ENCODE measurements around the gene NTPCR. TPM values are rescaled to one million over a fixed set of nuclear protein-coding genes. Genes with fewer than 3 reads are reported as not detected.
"Not testable (repeated sequence)": the region's sequence is repeated elsewhere in the genome, so short reads cannot be mapped to it uniquely, and the experiment has no call there.

The NTPCR gene
- polyA plus RNA-seq, 4 donors = 47.5 to 77.7 (median 64.6) TPM

DNA sequence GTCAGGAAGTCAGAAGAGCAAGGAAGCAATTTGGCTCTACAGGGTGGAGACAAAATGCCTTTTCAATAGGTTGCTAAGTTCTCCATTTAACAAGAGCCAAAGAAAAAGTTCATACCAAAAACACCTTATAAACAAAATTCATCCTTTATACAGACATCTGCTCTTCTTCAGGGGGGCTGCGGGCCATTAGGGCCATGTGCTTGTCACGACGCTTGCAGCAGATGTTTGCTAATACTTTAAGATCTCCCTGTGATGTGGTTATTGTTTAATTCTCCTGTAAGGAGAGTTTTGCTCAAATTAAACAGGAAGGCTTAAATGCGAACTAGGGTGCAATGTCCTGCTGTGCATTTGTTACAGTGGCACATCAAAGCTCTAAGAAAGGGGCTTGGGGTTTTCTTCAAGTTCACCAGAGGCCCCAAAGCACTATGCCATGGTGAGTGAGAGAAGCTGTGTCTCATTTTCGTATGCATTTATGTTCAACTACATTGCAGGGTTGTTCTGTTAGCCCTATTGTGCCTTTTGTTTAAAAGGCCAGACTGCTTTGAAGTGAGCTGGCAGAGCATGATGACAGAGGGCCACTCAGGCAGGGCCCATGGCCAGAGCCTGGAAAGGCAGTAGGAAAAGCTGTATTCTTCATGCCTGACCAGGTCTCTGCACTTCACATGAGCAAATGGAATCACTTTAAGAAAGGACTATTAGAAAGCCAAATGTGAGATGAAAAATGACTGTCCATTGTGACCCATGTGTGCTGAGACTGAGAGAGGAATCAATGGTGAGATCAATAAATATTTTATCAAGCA, 24.8 kb upstream of the NTPCR start:
- DNase-seq (ENCODE audit: low read depth in 4 of 4, low spot score in 3 of 4) = no peak

DNA sequence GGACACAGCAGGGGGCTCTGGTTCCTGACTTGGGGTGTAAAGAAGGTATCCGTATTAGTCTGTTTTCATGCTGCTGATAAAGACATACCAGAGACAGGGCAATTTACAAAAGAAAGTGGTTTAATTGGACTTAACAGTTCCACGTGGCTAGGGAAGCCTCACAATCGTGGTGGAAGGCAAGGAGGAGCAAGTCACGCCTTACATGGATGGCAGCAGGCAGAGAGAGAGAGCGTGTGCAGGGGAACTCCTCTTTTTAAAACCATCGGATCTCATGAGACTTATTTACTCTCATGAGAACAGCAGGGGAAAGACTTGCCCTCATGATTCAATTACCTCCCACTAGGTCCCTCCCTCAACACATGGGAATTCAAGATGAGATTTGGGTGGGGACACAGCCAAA, 23.2 kb upstream of the NTPCR start:
- DNase-seq (ENCODE audit: low read depth in 4 of 4, low spot score in 3 of 4) = not testable (repeated sequence)

DNA sequence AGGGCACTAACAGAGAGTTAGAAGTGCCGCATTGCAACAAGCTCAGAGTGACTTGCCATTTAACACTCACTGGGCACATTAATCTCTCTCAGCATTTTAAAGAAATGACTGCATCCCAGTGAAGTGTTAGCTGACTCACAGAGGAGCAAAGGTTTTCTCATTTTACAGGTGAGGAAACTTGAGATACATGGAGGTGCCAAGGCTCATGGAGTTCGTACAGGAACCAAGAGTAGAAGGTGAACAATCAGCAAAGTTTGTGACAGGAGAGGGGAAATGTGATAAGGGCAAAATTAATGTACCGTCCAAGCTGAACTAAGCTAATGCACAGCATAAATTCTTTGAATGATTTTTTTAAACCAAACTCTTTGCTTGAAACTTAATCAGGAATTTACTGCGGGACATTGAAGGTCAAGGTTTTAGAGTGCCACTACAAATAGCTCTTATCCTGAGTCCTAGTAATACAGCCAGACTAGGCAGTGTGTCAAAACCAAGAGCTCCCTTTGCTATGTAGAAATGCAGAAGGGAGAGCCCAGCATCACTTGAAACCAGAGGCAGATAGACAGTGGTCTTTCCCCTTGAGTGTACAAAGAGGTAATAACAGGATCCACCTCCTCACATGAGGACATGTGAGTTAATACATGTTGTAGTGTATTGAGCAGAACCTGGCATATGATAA, 22.4 kb upstream of the NTPCR start:
- DNase-seq (ENCODE audit: low read depth in 4 of 4, low spot score in 3 of 4) = peak in 2 of 4 donors; percentile 46 to 56

DNA sequence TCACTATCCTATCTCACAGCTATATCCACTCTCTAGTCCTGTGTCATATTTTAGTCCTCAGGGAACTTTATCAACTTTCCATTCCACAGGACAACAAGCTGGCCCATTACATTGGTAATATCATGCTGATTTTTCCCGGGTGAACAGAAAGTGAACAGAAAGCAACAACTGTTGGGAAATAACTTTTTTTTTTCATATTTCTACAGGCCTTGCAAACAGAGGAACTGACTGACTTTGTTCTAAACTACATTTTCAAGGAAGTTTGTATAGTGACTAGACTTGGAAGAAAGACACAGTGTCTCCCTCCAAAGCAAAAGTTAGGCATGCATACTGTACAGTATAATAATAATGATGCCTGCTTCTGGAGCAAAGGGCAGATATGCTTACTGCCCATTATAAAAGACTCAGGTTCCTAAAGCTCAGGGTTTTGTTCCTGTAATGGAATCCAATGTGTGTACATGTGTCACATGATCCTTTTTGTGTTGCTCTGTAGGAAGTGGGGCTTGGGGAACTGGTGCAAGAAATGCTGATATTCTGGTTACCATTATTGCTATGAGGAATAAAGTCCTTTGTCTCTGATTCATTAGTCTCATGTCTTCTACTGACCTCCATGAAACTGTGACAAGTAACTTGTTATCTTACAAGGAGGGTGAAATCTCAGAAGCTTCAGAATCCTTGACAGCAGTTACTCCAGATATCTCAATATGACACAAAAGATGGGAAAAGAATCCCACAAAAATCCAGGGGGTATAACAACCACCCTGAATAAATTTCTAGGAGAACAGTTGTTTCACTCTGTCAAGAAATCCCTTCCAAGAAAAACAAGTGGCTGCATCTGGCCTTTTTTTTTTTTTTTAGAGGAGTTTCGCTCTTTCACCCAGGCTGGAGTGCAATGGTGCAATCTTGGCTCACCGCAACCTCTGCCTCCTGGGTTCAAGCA, 17.7 kb upstream of the NTPCR start:
- no peak for DNase-seq (ENCODE audit: low read depth in 4 of 4, low spot score in 3 of 4)

DNA sequence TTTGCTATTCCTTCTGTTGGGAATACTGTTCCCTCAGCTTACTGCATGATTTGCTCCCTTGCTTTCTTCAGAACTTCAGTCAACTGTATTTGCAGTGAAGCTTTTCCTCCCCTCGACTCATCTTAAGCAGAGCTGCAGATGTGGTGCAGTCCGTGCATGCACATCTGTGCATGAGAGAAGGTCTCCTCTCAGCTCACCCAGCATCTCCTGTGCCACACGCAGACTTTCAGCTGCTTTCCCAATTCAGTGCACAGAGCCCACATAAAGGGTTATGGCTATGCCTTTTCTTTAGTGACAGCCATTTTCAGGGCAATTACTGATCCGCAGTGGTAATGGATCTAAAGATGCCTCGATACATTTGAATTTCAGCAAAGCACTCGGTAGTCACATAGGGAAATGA, 13.5 kb upstream of the NTPCR start:
- DNase-seq (ENCODE audit: low read depth in 4 of 4, low spot score in 3 of 4) = no peak

DNA sequence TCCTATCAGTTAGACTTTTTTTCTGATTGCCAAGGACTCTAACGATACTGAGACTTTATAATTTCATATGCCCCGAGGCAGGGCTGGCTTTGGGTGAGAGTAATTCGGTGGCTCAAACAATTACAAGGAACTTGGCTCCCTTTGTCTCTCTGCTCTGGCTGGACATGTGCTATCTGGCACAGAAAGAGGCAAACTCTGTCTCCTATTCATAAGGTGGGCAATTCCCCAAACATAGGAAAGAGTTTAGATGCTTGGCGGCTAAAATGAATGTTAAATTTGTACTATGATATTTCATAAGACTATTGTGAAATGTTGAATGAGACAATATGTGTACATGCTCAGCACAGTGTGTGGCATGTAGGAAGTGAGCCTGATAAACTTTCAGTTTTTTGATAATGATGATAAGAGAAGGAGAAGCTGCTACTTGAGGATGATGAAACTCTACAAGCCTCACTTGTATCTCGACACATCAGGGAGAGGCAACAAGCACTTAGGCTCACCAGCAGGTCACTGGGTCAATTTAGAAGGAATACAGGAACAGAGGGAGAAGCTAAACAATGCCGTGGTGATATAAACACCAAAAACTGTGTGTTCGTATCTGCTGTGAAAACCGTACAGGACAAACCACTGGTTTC, 12.6 kb upstream of the NTPCR start:
- no peak for DNase-seq (ENCODE audit: low read depth in 4 of 4, low spot score in 3 of 4)

DNA sequence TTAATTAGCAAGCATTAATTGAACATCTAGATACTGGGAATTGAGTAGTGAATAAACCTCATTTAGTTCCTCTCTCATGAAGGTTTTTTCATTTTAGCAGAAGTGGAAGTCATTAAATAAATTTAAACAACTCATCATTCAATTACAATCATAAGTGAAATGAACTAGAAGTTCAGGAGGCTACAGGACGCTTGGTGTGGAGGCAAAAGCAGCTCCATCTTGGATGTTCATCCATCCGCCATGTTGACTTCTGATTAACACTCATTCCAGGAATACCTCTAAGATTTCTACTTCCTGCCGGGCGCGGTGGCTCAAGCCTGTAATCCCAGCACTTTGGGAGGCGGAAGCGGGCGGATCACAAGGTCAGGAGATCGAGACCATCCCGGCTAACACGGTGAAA, 11.5 kb upstream of the NTPCR start:
- no peak for DNase-seq (ENCODE audit: low read depth in 4 of 4, low spot score in 3 of 4)

DNA sequence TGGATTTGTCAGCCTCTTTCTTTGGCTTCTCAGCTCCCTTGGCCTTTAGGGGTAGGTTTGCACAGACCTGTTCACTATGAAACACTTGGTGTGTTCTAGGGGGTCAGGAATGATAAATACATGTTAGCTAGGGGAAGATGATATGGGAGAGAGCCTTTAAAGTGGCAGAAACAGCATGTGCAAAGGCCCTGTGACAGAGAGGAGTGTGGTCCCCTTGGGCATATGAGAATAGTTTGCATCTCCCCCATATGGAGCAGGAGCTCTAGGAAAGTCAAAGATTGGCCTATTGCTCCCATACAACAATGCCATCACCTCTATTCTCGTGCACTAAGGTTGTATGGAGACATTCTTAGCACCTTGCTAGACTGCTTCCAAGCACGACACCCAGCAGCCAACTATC, 10.7 kb upstream of the NTPCR start:
- no peak for DNase-seq (ENCODE audit: low read depth in 4 of 4, low spot score in 3 of 4)

DNA sequence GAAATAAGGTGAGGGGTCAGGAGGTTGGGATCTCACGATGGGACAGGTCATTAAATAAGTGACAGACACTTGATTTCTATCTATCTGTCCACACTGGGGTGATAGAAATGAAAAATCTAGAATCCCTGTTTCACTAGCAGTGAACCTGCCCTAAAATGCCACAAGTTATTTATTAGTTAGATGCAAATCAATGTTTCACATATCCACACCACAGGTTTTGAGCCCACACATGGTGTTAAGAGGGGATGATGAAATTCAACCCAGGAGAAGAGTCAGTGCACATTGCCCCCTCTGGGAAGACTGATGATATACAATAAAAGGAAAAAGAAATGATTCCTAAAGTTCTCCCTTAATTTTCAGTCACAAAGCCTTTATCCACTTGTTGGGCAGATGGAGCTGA, 10.1 kb upstream of the NTPCR start:
- DNase-seq (ENCODE audit: low read depth in 4 of 4, low spot score in 3 of 4) = no peak

DNA sequence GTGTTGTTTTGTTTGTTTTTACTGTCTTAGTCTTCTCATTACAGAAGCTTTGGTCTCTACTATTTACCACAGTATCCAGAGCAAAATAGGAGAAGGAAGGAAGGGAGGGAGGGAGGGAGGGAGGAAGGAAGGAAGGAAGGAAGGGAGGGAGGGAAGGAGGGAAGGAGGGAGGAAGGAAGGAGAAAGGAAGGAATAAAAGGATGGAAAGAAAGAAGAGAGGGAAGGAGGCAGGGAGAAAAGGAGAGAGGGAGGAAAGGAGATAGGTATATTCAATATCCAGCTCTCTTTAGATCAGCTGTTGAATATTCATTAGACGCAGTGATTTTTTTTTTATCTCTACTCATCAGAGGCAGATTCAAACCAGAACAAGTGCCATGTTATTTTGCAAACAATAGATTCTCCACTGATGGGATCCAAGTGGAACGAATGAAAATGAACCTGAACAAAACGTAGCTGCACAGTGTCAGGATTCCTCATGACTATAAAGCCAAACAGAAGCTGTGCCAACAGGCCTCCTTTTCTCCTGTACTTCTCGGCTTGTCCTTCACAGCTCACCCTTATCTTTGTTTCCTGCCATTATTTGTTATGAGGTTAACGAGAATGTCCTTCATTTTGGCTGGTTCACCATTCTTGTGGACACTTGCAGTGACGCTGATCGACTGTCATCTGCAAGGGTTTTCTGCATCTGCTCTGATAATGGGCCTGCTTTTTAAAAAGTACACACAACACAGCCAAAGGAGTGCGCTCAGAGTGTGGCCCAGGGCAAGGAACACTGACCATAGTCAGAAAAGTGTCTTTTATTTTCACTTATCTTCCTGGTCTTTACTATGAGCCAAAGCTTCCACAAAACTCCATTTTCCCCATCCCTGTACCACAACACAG, 7.8 kb upstream of the NTPCR start:
- DNase-seq (ENCODE audit: low read depth in 4 of 4, low spot score in 3 of 4) = no peak

DNA sequence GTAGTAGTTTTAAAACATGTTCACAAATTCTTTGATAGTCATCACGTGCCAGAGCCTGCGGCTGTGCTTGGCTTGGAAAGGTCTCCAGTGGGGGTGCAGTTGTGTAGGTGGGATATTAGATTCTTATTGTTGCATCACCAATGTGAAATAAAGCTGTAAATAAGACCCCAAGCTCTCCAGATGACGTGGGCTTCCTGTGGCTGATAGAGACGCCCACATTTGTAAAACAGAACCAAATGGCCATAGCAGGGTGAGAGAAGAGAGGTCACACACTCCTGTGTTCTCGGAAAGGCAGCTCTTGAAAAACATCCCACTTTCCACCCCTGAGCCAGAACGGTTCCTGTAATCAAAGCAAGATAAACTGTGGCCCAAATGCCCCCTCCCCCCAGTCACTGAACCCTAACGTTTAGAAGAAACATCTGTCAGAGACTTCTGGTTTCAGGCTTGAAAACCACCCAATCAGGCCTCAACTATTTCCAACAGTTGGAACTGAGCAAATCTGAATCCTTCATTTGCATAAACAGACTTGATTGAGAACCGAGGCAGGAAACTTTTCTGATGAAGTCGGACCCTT, 6.6 kb upstream of the NTPCR start:
- peak in 3 of 4 donors; percentile 36 to 53 (median 38) for DNase-seq (ENCODE audit: low read depth in 4 of 4, low spot score in 3 of 4)

DNA sequence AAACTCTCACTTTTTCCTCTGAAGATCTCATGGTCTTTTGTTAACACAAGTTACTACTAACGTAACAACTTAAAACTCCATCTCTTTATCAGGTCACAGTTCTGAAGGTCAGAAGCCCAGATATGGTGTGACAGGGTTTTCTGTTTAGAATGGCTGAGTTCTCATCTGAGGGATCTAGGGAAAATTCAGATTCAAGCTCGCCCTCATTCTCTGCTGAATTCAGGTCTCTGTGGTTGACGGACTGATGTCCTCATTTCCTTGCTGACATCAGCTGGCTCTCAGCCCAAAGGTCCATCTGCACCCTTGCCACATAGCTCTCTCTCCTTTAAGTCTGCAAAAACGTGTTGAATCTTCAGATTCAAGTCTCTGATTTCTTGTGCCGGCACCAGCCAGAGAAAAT, 6.1 kb upstream of the NTPCR start:
- no peak for DNase-seq (ENCODE audit: low read depth in 4 of 4, low spot score in 3 of 4)

DNA sequence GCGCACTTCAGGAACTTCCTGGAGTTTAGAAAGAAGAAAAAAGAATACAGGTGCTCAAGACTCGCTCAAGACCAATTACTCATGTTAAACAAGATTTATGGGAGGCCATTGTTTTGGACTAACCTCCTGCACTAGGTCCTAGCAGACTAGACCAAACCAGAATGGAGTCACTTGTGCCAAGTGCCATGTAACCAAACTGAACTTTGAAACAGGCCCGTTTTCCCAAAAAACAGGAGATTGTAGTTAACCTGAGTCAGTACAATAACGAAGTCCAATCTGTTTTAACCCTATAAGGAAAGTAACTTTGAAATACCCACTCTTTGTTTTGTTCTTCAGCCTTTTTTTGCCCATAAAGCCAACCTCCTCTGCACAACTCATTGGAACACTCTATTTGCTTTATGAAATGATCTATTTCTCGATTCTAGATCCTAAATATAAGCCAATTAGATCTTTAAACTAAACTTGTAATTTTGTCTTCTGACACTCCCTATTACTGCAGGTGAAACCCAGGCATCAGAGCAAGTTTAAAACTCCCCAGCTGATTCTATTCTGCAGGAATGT, 695 bp upstream of the NTPCR start:
- DNase-seq (ENCODE audit: low read depth in 4 of 4, low spot score in 3 of 4) = no peak

DNA sequence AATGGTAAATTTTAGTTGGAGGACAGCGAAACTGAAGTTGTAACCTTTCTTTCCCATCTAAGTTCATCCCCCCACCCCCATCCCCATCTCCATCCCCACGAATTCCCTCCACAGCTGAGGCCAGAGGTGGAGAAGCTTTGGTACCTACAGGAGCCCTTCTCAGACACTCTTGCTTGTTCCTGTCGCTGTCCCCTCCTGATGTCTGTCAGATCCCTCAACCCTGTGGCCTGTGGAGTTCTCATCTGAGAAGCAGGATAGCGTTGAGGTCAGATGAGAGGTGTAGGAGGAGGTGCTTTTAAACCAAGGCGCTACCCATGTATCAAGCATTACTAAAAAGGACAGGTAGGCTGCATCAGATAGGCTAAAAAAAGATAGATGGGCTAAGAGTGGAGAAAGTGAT, 769 bp downstream of the NTPCR start:
- no peak for DNase-seq (ENCODE audit: low read depth in 4 of 4, low spot score in 3 of 4)

DNA sequence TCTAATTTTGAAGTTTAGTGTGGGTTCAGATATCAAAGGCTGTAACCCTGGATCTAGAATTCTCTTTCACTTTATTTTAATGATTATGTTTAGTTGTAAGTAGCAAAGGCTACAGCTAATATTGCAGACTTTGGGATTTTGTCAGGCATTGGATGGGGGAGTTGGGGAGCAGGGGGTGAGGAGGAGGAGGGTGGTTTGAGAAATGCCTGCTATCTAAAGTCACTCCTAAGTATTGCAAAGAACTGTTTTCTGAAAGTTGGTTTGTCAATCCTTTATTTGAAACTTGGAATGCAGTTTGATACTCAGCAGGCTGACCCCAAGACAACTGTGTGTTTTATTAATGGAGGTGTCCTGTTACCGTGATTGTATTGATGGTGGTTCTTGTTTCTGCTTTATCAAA, 1.2 kb downstream of the NTPCR start:
- DNase-seq (ENCODE audit: low read depth in 4 of 4, low spot score in 3 of 4) = no peak

DNA sequence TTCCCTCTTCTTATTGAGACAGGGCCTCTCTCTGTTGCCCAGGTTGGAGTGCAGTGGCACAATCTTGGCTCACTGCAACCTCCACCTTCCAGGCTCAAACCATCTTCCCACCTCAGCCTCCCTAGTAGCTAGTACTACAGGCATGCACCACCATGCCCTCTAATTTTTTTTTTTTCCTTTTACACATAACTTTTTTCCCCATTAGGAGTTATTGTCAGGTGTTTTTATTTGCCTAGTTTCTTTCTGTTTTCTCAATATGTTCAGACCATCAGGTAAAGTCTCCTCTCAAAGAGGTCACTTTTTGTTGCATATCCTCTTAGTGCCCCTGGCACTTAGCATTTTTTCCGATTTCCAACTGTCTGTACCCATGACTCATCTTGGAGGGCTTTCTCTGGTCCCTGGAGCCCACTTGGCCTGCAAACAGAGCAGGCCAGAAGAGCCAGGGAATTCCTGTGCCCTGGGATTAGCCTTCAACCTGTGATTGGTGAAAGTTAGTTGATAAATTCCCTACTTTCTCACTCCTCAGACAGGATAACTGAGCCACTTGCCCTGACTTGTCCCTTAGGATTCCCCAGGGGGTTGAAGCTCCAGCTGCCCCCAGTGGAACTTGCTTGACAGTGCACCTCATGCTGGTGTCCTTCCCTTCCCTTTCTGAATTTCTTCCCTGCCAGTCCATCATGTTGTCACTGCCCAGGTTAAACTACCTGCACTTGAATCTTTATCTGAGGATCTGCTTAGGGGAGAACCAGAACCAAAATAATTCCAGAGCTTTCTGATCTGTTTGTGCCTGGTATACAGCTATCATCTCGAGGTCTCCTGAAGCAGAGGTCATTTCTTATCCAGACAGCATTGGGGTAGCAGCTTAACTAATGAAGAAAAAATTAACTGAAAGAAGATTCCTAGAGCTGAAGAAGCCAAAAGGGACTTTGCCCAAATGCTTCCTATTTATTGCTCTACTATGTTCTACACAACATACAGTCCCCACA, 2.4 kb downstream of the NTPCR start:
- no peak for DNase-seq (ENCODE audit: low read depth in 4 of 4, low spot score in 3 of 4)

DNA sequence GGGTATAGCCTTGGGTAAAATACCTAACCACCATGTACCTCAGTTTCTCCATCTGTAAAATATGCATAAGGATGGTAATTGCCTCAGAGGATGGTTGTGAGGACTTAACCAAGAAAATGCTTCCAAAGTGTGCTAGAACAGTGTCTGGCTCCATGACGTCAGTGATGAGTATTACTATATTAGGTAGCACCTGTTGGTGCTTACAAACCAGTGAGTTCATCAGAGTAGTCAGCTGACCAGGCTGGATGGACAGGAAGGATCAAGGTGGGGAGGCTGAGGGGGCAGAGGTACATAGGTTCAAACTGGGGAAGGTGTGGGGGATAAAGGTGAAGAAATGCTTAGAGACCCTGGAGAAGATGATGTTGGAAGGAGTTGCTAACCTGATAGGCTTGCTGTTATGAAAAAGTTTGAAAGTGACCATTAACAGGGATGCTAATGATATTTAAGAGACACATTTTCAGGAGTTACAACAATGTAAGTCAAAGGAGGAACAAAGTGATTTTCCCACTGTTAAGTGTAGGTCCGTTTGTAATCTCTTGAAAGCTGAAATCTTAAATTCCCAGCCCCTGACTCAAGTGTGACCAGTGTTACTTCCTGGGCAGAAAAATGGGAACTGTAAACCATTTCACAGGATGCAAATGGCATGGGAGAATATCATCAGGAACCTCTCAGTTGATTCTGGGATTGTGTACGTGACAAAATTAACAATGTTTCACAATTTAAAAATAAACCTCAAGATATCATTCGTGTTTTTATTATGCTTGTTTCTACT, 4.4 kb downstream of the NTPCR start:
- DNase-seq (ENCODE audit: low read depth in 4 of 4, low spot score in 3 of 4) = no peak
